IMR-90 (cell line): Measurements from ENCODE around the gene CXXC4.

Experiments
- CTCF ChIP-seq: conservative IDR thresholded peaks from 2 replicates; pipeline ENCODE4 v1.5.1; 2012; ENCODE audit warnings: mild to moderate bottlenecking, low read depth, low read length, improper control_type of control experiment
- MXI1 ChIP-seq: IDR thresholded peaks from 2 replicates; pipeline ENCODE4 v1.6.1; 2012; ENCODE audit warnings: low read depth, mild to moderate bottlenecking, low read length, moderate library complexity, borderline replicate concordance
- POLR2A ChIP-seq: IDR thresholded peaks from 2 replicates; pipeline ENCODE4 v1.6.1; 2012; ENCODE audit warnings: mild to moderate bottlenecking, low read depth, low read length

GRCh38 chr4:104446431-104447278 is 48.0 kb downstream of the CXXC4 start:
- TF ChIP-seq CTCF (no peak), MXI1 (no peak), POLR2A (no peak)
